ENCODE results near the gene PHACTR3. TPM values are rescaled to one million over a fixed set of nuclear protein-coding genes. Genes with fewer than 3 reads are reported as not detected.

Gene PHACTR3
- total RNA-seq, 1 experiment from 2014 or later, result not detected

GRCh38 chr20:59745201-59745600 is 140.9 kb downstream of the PHACTR3 start:
- CTCF ChIA-PET, result no interaction called here
- TF ChIP-seq POLR2AphosphoS5 (IDR thresholded peaks at IDR 0.05; ENCODE audit: low read depth, low read length) (no peak), CTCF (IDR thresholded peaks at IDR 0.05 in 2 of 3, conservative IDR thresholded peaks at IDR 0.05 in 1 of 3; ENCODE audit: borderline replicate concordance in 1 of 3, insufficient read depth in 1 of 3, low read depth in 2 of 3, low read length in 2 of 3) (no peak), SP1 (IDR thresholded peaks at IDR 0.05; ENCODE audit: low read depth) (no peak), TCF7L2 (IDR thresholded peaks at IDR 0.05; ENCODE audit: borderline replicate concordance, extremely low read depth, insufficient read depth, insufficient read length) (no peak), ZBTB33 (IDR thresholded peaks at IDR 0.05; ENCODE audit: extremely low read depth, insufficient replicate concordance, low read length) (no peak), ATF3 (IDR thresholded peaks at IDR 0.05) (no peak), YY1 (IDR thresholded peaks at IDR 0.05; ENCODE audit: extremely low read depth, insufficient replicate concordance, low read depth, low read length) (no peak), REST (IDR thresholded peaks at IDR 0.05; ENCODE audit: low read depth) (no peak), CEBPB (IDR thresholded peaks at IDR 0.05; ENCODE audit: low read depth) (no peak), EZH2 (IDR thresholded peaks at IDR 0.05) (no peak), ZFX (IDR thresholded peaks at IDR 0.05) (no peak), RAD21 (IDR thresholded peaks at IDR 0.05; ENCODE audit: low read depth) (no peak), SIN3A (IDR thresholded peaks at IDR 0.05; ENCODE audit: low read depth) (no peak), JUND (IDR thresholded peaks at IDR 0.05) (no peak), POLR2A (IDR thresholded peaks at IDR 0.05; ENCODE audit: borderline replicate concordance, extremely low read depth, insufficient read depth, insufficient read length) (no peak), MAX (IDR thresholded peaks at IDR 0.05) (no peak), EZH2phosphoT487 (IDR thresholded peaks at IDR 0.05; ENCODE audit: borderline replicate concordance) (no peak), FOSL1 (IDR thresholded peaks at IDR 0.05; ENCODE audit: low read depth) (no peak), CBX3 (IDR thresholded peaks at IDR 0.05; ENCODE audit: low read depth) (no peak), EGR1 (IDR thresholded peaks at IDR 0.05; ENCODE audit: low read depth) (no peak)

More at GRCh38 chr20:59745201-59745600, 140.9 kb downstream of the PHACTR3 start:
- Histone ChIP-seq H4K20me1 (ENCODE audit: insufficient read depth) (no peaks in the 10 kb centered on the region), H3K9ac (ENCODE audit: low read length) (no peak overlapping the region), H3K9me2 (ENCODE audit: insufficient read depth) (no peaks in the 10 kb centered on the region), H3K4me3 (replicated peaks in 1 of 2; ENCODE audit: low read depth in 1 of 2, low read length in 2 of 2) (no peak overlapping the region), H3K4me2 (ENCODE audit: low read length) (no peak overlapping the region), H3K27ac (ENCODE audit: low read depth, low read length) (no peak overlapping the region), H3K27me3 (ENCODE audit: insufficient read depth, low read length) (no peaks in the 10 kb centered on the region), H3K36me3 (ENCODE audit: control insufficient read depth in 1 of 2, insufficient read depth in 2 of 2, low read length in 2 of 2) (no peaks in the 10 kb centered on the region), H2AFZ (ENCODE audit: low read depth, low read length, poor library complexity, severe bottlenecking) (no peak overlapping the region), H3K4me1 (ENCODE audit: control insufficient read depth in 1 of 2, insufficient read depth in 2 of 2, low read length in 2 of 2) (peaks cover 4 to 7% of the 10 kb centered on the region in 2 experiments; a peak in 2 of 4 replicates), H3K9me3 (ENCODE audit: control insufficient read depth in 1 of 2, insufficient read depth in 1 of 2, low read depth in 1 of 2, low read length in 2 of 2) (no peaks in the 10 kb centered on the region), H3K79me2 (ENCODE audit: insufficient read depth, low read length) (no peaks in the 10 kb centered on the region)
- ATAC-seq (no peak), DNase-seq (ENCODE audit: low read depth, low spot score) (no peak)
- BruUV-seq (replicated peaks), result no TSS peak
- POLR2A ChIA-PET, result no interaction called here
- RAD21 ChIA-PET (ENCODE audit: low non-redundant PET in 1 of 2, low total read pairs in 2 of 2, uncharacterized antibody in 2 of 2, unreplicated experiment in 2 of 2), result no interaction called here
- intact Hi-C loops (cut with micrococcal nuclease), result no loop called here

Measured in HCT116 (cell line).